Forelimb muscle (tissue), 1 donor: ENCODE results near the gene ANAPC4. TPM values are rescaled to one million over a fixed set of nuclear protein-coding genes. Genes with fewer than 3 reads are reported as not detected.

Experiments used
- DNase-seq: peaks from one replicate; pipeline ENCODE4 v3.0.0-alpha.2; 2013; ENCODE audit warnings: low read depth
- polyA plus RNA-seq: library from polyadenylated mRNA; unstranded; fragments of 120-200 nt; gene quantifications from one replicate; pipeline ENCODE4 v1.2.1, GENCODE V29; 2013; ENCODE audit not compliant: insufficient read length

Gene ANAPC4
- polyA plus RNA-seq, 1 donor: 30.3 TPM

DNA sequence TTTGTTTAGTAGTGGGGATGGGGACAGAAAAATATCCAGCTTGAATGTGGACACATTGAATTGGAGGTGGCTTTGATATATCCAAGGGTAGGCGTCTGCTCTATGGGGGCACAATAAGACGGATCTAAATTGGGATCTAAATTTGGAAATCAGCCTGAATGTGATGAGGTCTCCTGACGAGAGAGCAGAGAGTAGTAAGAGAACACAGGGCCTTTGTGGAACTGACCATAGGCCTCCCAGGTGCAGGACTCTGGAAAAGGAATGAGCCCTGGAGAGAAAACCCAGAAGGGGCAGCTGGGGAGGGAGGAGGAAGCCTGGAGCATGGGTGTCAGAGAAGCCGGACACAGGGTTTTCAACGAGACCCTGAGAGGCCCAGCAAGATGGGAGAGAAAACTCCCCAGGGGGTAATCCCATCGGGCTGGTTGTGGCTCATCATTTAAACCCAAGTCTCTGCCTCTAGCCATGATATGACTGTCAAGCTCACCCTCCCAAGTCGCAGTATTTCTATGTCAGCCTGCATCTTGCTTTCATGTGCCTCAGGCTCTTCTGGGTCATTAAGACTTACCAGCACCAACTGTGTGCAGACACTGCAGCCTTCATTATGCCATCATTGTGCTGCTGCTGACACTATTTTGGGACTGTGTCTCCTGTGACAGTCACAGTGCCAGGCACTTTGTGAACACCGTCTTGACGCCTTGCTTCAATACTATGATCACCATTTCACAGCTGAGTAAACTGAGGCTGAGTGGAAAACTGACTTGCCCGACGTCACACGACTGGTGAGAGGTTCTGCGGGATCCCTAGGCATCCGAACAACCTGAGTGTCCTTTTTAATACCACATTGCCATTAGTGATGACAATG is 57.1 kb downstream of the ANAPC4 start:
- DNase-seq: no peak

DNA sequence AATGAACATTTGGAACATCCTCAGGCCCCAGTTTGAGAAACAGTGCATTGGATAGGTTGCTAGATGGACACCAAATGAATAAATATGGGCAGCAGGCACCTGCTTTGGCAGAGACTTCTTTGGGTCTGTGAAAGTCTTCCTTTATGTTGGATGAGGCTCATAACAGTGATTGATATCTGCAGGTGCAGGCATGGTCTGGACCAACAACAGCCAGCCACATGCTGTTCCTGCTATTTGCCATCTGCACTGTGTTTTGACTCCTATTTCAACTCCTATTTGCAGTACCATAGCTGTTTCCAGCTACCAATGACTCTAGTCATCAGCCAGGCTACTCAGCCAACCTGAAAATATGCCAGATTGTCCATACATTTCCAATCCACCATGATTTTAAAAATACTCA is 60.9 kb downstream of the ANAPC4 start:
- no peak for DNase-seq

DNA sequence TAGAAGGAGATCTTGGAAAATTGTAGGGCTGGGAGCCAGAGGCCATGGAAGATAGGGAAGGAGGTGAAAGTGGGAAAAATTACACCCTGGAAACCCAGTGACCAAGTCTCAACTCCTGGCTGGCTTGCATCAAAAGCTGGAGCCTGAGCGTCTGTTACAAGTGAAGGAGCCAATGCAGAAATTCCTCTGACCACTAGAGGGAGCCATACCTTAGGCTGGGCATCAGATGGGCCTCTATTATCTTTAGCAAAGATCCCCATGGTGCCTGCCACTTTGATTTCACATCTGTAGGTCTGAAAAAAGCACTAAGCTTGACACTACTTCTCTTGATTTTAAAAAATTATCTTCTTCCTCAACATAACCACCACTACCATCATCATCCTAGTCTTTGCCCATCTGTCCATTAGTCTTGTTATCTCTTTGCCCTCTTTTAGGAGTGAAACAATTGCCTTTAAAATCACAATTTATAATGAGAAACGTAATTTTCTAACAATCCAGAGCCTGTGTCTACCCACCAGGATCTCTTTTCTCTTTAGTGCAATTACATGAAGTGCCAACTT is 62.9 kb downstream of the ANAPC4 start:
- no peak for DNase-seq

DNA sequence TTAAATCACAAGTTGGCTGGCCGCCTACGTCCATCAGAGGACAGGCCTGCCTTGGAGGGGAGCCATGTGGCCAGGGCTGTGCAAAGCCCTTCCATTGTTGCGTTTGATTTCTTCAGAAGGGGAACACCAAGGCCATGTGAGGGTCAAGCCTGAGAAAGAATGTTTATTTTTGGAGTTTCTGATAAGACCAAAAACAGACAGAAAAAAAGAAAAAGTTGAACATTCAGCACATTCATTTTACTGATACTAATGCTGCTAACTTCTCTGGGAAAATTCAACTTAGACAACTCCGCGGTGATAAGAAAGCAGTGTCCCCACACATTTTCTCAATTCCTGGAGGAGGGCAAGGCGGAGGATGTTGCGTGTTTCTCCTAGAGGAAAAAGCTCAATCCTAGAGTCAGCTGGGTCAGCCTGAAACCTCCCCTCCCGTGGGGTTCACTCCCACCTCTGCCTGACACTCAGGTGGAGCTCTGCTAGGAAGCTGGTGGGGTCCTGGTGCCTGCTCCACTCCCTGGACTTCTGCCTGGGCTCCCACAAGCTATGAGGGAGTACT is 63.5 kb downstream of the ANAPC4 start:
- no peak for DNase-seq

DNA sequence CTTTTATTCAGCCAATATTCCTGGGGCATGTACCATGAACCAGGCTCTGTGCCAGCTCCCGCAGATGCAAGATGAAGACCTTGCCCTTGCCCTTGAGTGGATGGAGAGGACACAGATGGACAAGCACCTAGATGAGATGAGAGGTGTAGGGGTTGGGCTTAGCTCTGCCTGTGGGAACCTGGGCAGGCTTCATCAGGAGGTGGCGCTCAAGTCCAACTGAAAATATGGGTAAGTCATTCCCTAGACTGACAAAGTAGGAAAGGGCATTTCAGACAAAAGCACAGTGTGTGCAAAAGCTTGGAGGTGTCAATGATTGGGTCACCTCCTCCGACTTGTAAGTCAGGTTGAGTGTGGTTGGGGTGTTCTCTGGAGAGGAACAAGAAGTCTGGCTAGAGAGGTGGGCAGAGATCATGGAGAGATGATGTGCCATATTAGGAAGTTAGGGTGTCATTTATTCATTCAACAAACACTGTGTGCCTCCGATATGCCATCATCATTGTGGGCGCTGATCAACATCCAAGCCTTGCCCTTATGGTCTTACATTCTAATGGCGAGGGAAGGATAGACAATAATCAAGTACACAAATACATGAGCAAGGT is 64.6 kb downstream of the ANAPC4 start:
- DNase-seq: no peak

DNA sequence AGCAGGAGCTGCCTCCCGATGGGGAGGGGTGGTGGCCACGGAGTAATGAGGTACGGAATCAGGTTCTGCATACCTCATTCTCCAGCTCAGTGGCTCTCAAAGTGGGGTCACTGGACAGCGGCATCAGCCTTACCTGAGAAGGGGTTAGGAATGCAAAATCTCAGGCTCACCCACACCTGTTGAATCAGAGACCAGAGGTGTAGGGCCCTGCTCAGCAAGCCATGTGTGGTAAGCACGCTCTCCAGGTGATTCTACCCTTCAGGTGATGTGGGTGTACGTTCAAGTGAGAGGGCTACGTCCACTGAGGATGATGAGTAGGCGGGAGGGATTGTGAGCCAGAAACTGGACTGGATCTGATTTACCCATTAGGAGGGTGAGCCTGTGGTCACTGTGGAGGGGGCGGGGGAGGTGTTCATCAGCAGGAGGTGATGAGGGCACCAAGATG is 65.8 kb downstream of the ANAPC4 start:
- no peak for DNase-seq

DNA sequence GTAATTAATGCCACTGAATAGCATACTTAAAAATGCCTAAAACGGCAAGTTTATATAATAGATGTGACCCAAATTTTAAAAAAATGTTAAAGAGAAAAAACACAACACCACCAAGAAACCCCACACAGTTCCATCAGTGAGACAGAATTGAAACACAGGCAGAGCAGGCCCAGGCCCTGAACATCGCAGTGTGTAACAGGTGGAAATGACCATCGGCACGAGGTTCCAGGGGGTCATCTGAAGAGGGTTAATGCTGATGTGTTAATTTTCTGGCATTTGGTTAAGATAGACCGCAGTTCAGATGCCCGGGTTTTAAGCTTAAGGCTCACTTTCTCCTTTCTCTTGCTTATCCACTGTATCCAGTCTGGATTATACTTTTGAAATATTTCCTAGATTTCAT is 66.8 kb downstream of the ANAPC4 start:
- no peak for DNase-seq

DNA sequence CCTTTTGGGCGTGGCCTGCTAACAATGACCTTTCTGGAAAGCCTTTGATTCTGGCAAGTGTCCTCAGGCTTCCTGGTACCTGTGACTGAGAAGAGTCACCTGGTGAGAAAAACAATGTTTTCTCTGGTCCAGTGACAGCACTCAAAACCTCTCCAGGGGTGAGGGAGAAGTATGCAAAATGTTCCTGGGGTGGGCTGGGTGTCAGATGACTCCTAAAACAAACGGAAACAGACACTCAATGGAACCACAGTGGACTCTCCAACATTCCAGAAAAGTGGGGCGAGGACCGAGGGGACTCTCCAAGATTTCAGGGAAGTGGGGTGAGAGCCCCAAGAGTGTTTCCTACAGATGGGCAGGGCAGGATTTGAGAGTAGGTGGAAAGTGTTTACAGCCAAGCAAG is 69.5 kb downstream of the ANAPC4 start:
- DNase-seq: no peak

DNA sequence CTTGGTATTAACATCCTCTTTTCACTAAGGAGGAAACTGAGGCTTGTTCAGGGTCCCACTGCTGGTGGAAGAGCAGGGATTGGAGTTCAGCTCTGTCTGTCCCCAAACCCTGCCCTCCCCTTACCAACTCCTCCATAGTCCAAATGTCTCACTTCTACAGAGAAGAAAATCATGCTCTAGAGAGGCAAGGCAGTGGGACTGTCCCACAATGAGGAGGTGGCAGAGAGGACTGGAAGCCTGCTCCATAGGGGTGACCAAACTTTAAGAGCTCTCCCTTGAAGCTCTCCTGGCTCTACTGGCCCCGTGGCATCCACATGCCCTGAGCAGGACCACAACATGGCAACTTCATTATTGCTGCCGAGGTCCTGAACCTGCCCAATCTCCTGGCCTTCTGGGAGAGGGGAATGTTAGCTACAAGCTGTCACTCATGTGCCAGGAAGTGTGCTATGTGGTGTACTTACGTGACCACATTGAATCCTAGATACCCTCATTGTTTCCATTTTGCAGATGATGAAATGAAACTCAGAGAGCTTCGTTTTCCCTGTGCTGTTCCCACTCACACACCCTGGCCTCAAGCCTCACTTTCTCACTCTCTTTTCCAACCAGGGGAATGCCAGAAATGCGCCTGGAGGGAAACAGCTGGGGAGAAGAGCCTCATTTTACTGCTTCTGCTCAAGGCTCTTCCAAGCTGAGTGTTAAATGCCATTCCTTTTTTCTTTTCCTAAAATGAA is 71.5 kb downstream of the ANAPC4 start:
- no peak for DNase-seq

DNA sequence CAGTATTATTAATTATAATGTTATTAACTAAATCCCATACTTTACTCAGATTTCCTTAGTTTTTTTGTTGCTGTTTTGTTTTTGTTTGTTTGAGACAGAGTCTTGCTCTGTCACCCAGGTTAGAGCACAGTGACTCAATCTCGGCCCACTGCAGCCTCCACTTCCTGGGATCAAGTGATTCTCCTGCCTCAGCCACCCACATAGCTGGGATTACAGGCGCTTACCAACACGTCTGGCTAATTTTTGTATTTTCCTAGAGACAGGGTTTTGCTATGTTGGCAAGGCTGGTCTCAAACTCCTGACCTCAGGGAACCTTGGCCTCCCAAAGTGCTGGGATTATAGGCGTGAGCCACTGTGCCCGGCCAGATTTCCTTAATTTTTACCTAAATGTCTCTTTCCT is 72.2 kb downstream of the ANAPC4 start:
- no peak for DNase-seq

DNA sequence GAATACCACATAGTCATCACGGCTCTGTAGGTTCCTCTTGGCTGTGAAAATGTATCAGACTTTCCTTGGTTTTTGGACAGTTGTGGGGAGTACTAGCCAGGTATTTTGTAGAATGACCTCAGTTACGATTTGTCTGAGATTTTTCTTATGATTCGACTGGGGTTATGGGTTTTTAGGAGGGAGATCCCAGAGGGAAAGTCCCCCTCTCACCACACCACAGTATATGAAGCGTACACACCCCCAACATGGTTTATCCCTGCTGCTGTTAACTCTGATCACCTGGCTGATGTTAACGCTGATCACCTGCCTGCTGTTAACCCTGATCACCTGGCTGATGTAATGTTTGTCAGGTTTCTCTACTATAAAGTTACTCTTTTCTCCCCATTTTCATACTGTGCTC is 72.6 kb downstream of the ANAPC4 start:
- DNase-seq: no peak

DNA sequence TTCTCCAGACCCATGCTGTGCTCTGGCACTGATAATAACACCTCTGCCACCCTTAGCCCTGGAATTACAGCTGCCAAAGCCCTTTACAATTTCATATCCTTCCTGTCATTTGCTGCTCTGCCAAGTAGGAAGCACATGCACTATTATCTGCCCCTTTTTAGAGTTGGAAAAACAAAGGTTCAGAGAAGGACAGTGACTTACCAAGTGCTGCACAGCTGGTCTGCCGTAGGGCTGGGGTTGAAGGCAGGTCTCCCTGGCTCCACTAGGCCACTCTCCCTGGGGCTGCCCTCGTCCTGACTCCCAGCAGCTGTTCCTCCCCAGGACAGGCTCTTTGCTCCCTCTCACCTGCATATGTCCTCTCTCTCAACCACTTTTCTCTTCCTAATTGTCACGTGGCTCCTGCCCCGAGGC is 73.4 kb downstream of the ANAPC4 start:
- no peak for DNase-seq

DNA sequence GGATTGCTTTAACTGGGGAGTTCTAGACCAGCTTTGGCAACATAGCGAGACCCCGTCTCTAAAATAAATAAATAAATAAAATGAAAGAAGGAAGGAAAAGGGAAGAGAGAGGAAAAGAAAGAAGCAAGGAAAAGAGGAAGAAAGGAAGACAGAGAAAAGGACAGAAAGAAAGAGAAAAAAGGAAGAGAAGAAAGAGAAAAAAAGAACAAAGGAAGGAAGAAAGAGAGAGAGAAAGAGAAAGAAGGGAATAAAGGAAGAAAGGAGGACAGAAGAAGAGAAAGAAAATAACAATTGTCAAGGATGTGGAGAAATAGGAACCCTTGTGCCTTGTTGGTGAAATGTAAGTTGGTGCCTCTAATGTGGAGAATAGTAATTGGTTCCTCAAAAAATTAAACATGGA is 74.6 kb downstream of the ANAPC4 start:
- no peak for DNase-seq

DNA sequence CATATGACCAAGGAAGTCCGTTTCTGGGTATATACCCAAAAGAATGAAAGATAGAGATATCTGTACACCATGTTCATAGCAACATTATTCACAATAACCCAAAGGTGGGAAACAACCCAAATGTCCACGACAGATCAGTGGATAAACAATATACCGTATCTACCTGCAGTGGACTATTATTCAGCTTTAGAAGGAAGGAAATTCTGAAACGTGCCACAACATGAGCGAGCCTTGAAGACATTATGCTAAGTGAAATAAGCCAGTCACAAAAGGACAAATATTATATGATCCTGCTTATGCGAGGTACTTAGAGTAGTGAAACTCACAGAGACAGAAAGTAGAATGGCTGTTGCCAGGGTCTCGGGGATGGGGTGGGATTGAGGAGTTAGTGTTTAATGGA is 75.0 kb downstream of the ANAPC4 start:
- no peak for DNase-seq

DNA sequence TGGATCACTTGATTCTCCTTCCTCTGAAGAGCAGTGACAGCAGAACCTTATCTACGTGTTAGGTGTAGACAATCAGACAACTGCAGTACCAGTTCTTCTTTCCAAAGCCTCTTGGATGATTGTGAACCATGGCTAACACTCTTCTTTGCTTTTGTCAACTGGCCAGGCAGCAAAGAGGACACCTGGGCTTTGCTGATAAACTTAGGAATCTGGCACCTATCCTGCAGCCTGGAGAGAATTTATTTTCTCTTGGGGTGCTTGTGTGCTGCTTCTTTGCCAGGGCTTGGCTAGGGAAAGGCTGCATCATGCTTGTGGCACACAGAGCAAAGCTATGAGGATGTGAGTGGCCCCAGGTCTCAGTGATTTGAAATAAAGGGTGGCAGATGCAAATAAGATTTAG is 77.4 kb downstream of the ANAPC4 start:
- no peak for DNase-seq

DNA sequence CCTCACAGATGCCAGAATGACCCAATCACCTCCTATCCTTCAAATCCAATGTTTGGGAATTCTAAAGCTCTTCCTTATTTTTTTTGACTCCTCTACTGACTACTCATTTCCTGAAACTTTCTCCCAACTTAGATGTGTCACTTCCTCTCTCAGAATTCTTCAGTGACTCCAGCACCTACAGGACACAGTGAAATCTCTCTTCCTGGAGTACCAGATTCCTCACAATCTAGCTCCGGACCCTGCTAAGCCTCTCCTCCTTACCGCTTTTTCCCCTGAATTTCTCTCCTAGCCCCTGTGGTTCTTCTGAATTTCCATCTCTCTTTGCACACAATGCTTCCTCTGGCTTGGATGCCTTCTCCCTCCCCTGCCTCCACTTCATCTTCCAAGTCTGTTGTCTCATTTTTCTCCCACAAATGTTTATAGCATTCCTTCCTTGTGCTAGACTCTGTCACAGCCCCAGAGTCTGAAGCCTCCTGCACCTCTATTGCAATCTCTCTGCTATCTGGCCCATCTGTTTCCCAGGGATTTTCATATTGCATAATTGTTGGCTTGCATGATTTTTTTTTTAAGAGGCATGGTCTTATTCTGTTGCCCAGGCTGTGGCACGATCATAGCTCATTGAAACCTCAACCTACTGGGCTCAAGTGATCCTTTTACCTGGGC is 80.1 kb downstream of the ANAPC4 start:
- no peak for DNase-seq

DNA sequence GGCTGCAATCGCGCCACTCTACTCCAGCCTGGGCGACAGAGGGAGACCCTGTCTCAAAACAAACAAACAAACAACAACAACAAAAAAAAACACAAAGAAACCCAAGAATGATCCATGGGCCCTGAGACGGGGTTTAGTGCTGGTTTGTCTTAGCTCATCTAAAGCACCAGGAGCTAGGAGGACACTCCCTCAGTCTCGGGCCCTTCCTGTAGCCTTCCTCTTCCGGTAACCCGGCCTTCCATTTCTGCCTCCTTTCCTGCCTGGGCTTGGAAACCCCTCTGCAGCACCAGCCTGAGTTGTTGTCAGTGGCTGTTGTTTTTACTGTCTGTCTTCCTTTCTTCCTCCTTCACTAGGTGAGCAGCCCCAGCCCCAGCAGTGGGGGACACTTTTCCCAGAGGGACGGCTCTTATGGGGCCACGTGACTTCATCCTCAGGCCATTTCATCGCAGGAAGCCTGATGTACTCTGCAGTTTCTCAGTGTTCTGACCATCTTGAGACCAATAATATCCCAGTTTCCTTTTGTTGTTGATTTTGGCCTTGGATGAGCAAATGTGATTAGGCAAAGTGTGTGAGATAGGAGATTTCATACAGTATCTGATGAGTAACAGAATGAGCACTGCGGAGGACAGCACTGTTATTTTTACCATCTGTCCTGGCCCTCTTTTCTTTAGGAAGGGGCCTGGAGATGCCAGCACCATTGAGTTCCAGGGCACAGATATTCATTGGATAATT is 90.1 kb downstream of the ANAPC4 start:
- DNase-seq: no peak

DNA sequence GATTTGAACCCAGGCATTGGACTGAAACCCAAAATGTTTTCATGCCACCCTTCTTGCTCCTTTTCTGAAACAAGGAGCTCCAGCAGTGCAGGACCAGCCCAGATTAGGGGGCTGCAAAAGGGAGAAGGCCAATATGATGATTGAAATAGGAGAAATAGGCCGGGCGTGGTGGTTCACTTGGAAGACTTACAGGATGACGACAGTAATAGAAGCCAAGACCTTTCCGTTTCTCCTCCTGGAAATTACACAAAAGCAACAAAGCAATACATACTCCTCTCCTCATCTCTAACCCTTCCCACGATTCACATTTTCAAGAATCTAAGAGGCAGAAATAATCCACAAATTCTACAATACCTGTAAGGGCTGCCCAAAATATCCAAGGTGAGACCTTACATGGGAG is 90.8 kb downstream of the ANAPC4 start:
- DNase-seq: no peak
